ENCODE data around the gene DCBLD1.

DCBLD1 gene

DNA sequence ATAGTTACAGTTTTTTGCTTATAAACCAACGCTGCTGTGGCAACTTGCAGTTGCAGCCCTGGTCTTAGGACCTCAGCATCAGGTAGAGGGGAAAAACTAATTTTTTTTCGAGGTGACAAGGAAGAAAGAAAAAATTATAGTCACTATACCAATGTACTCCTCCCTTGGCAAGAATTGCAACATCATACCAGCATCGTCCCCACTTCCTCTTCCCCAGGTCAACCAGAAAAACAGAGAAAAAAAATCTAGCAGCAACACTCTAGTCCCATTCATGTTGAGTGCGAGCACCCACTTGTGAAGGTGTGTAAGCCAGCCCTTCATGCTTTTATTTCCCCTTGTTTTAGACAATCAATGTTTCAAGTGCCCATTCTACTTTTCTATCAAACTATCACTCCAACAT lies 13.1 kb upstream of the DCBLD1 start:
- TF ChIP-seq SPI1 (IDR thresholded peaks at IDR 0.05; ENCODE audit: low read depth, low read length) = 0 out of 2 replicates have a peak, but pooled peaks have one; percentile 17
- no peak for TF ChIP-seq POLR2AphosphoS5 (IDR thresholded peaks at IDR 0.05; ENCODE audit: low read depth, low read length)
- DNase-seq (ENCODE audit: insufficient read length, low spot score) = no peak
- no peak for FAIRE-seq

DNA sequence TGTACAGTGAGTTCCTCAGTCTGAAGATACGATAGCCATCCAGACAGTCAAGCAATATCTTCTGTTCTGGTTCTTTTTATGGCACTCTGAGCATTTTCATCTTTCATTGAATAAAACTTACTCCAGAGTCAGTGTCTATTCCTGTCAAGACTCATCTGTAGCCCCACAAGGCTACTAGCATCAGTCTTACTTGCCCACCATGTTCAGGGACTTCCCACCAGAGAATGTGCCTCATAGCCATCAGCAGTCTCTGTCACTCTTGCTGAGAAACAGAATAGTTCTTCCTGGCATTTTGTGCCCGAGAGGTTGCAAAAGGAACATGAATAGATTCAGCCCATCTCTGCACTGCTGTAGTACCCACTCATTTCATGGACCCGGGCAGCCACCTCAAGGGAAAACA lies 12.7 kb upstream of the DCBLD1 start:
- FAIRE-seq (no peak), DNase-seq (ENCODE audit: insufficient read length, low spot score) (no peak)
- TF ChIP-seq PAX5 (IDR thresholded peaks at IDR 0.05; ENCODE audit: insufficient read depth, low read length, severe bottlenecking) (no peak), POU2F2 (IDR thresholded peaks at IDR 0.05; ENCODE audit: low read depth, low read length) (no peak), POLR2A (IDR thresholded peaks at IDR 0.05; ENCODE audit: low read depth, low read length) (no peak), POLR2AphosphoS5 (IDR thresholded peaks at IDR 0.05; ENCODE audit: low read depth, low read length) (no peak), SPI1 (IDR thresholded peaks at IDR 0.05; ENCODE audit: low read depth, low read length) (no peak), TAF1 (IDR thresholded peaks at IDR 0.05; ENCODE audit: low read depth, low read length) (no peak)

DNA sequence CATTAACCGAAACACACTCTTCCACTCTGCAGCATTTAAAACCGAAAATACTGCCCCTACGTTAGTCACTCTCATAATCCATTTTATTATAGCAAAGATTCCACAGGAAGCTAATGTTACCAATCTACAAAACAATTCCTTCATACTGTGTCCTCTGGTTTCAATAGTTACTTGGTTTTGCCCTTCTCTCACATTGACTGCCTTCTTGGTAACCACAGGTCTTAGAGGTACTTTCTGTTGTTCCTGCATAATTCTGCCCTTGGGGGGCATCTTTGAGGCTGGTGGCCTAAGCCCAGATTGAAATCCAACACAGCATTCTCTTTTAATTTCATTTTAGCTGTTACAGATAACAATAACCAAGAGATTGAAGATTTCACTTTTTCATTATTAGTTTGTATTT lies 9.8 kb upstream of the DCBLD1 start:
- TF ChIP-seq POLR2A (IDR thresholded peaks at IDR 0.05; ENCODE audit: low read depth, low read length) (no peak), PAX5 (IDR thresholded peaks at IDR 0.05; ENCODE audit: insufficient read depth, low read length, severe bottlenecking) (no peak), SPI1 (IDR thresholded peaks at IDR 0.05; ENCODE audit: low read depth, low read length) (no peak), POU2F2 (IDR thresholded peaks at IDR 0.05; ENCODE audit: low read depth, low read length) (no peak), TAF1 (IDR thresholded peaks at IDR 0.05; ENCODE audit: low read depth, low read length) (no peak), POLR2AphosphoS5 (IDR thresholded peaks at IDR 0.05; ENCODE audit: low read depth, low read length) (no peak)
- FAIRE-seq (no peak), DNase-seq (ENCODE audit: insufficient read length, low spot score) (no peak)

DNA sequence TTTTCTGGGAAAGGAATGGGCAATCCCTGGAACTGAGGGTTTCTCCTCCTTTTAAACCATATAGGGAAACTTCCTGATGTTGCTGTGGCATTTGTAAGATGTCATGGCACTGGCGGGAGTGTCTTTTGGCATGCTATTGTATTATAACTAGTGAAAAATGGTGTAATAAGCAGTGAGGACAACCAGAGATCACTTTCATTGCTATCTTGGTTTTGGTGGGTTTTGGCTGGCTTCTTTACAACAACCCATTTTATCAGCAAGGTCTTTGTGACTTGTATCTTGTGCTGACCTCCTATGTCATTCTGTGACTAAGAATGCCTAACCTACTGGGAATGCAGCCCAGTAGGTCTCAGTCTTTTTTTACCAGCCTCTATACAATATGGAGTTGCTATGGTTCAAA lies 9.1 kb upstream of the DCBLD1 start:
- no peak for DNase-seq (ENCODE audit: insufficient read length, low spot score)
- FAIRE-seq = no peak
- TF ChIP-seq POLR2AphosphoS5 (IDR thresholded peaks at IDR 0.05; ENCODE audit: low read depth, low read length) = no peak
- TF ChIP-seq POLR2A (IDR thresholded peaks at IDR 0.05; ENCODE audit: low read depth, low read length) = no peak
- TF ChIP-seq POU2F2 (IDR thresholded peaks at IDR 0.05; ENCODE audit: low read depth, low read length) = no peak
- no peak for TF ChIP-seq PAX5 (IDR thresholded peaks at IDR 0.05; ENCODE audit: insufficient read depth, low read length, severe bottlenecking)
- no peak for TF ChIP-seq TAF1 (IDR thresholded peaks at IDR 0.05; ENCODE audit: low read depth, low read length)
- TF ChIP-seq SPI1 (IDR thresholded peaks at IDR 0.05; ENCODE audit: low read depth, low read length) = no peak

DNA sequence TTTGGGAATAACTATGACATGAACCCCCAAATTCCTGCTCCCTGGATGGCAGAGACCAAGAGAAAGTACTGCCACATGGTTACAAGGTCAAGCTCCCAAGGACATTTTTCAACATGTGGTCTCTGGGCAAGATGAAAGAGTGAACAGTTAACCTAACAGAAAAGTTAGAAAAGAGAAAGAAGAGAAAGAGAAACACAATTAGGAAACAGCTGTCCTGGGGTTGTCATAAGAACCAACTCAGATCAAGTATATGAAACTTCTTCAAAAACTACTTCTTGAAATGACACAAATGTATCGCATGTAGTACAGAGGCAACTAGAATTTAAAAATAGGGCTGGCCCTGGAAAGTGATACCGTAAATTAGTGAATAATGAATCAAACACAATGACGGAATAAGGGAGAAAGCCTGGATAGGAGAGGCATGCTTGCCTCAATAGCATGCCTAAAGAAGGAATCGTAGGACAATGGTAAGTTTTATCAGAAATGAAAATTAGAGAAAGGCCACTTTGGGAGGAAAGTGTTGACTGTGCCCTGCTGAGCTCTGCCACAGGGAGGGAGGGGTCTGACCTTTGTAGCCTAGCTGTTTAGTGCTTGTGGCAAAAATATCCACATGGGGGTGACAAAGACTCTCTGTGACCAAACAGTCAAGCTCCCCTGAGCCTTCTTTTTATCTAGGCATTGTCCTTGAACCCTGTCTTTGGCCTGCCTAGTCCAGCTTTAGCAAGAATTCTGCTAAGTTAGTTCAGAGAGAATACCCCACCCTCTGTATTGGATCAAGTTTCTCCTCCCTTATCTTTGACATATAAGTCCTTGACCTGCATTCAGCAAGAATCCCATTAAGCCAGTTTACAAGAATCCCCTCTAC lies 4.3 kb upstream of the DCBLD1 start:
- DNase-seq (ENCODE audit: insufficient read length, low spot score) = no peak
- peak; percentile 5 for FAIRE-seq

DNA sequence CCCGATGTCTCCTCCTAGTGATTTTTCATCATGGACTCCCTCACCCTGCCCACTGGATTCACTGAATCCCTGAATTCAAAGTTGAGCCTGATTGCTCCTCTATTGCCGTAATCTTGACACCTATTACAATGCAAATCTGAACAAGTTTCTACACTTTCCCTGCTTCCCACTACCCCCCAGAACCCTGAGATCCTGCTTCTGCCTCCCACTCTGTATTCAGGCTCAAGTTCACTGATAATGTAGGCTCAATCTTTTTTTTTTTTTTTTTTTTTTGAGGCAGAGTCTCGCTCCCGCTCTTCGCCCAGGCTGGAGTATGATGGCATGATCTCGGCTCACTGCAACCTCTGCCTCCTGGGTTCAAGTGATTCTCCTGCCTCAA lies 3.6 kb upstream of the DCBLD1 start:
- TF ChIP-seq POLR2A (IDR thresholded peaks at IDR 0.05; ENCODE audit: low read depth, low read length) = no peak
- TF ChIP-seq TAF1 (IDR thresholded peaks at IDR 0.05; ENCODE audit: low read depth, low read length) = no peak
- no peak for TF ChIP-seq PAX5 (IDR thresholded peaks at IDR 0.05; ENCODE audit: insufficient read depth, low read length, severe bottlenecking)
- TF ChIP-seq SPI1 (IDR thresholded peaks at IDR 0.05; ENCODE audit: low read depth, low read length) = no peak
- TF ChIP-seq POU2F2 (IDR thresholded peaks at IDR 0.05; ENCODE audit: low read depth, low read length) = no peak
- TF ChIP-seq POLR2AphosphoS5 (IDR thresholded peaks at IDR 0.05; ENCODE audit: low read depth, low read length) = no peak
- FAIRE-seq (no peak), DNase-seq (ENCODE audit: insufficient read length, low spot score) (no peak)

More for the DNA sequence above, 4.3 kb upstream of the DCBLD1 start:
- TF ChIP-seq PAX5 (IDR thresholded peaks at IDR 0.05; ENCODE audit: insufficient read depth, low read length, severe bottlenecking) (no peak), POLR2AphosphoS5 (IDR thresholded peaks at IDR 0.05; ENCODE audit: low read depth, low read length) (no peak), SPI1 (IDR thresholded peaks at IDR 0.05; ENCODE audit: low read depth, low read length) (no peak), TAF1 (IDR thresholded peaks at IDR 0.05; ENCODE audit: low read depth, low read length) (no peak), POU2F2 (IDR thresholded peaks at IDR 0.05; ENCODE audit: low read depth, low read length) (no peak)

DNA sequence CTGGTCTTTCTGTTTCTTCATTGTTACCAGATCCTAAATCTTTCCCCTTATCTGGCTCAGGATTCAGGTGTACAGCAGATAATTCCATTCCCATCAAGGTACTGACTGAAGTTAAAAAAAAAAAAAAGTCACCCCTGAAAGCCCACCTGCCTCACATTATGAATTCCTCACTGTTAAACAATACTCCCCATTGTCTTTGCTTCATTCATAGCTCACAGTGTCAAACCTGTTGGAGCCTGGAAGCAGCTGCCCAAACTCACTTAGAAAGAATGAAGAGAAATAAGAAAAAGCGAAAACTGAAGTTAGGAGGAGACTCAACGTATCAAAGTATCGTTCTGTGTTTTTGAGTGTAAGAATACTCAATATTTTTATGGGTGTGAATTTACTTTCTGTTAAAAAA lies 1.8 kb upstream of the DCBLD1 start:
- TF ChIP-seq TAF1 (IDR thresholded peaks at IDR 0.05; ENCODE audit: low read depth, low read length) (no peak), SPI1 (IDR thresholded peaks at IDR 0.05; ENCODE audit: low read depth, low read length) (no peak), POLR2AphosphoS5 (IDR thresholded peaks at IDR 0.05; ENCODE audit: low read depth, low read length) (no peak), POLR2A (IDR thresholded peaks at IDR 0.05; ENCODE audit: low read depth, low read length) (no peak), PAX5 (IDR thresholded peaks at IDR 0.05; ENCODE audit: insufficient read depth, low read length, severe bottlenecking) (no peak), POU2F2 (IDR thresholded peaks at IDR 0.05; ENCODE audit: low read depth, low read length) (no peak)
- FAIRE-seq (no peak), DNase-seq (ENCODE audit: insufficient read length, low spot score) (no peak)

DNA sequence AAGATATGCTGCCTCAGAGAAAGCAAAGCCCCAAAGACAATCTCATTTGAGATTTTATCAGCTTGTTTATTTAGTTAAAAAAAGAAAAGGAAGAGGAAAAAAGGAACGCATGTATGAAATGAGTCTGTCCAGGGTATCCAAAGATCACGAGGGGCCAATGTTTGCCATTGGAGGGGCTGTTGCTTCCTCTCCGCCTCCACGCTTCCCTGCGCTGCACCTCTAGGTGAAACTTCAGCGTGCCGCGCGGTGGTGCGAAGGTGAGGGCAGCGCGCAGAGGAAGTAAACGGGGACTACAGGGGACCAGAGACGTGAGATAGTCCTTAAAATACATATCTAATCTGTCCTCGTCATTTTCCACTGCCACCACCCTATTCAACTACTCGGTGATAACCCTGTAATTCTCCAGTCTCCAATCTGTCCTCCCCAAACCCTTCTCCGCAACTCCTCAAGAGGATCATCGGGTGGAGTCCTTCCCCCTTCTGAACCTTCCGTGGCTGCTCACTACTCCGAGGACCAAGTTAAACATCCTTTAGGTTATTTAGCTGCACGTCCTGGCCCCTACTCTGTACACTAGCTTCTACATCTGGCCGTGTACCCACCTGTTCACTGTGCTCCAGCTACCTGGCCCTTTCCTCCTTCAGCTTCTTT lies 1.1 kb upstream of the DCBLD1 start:
- FAIRE-seq (peak; percentile 26), DNase-seq (ENCODE audit: insufficient read length, low spot score) (no peak)
- TF ChIP-seq PAX5 (IDR thresholded peaks at IDR 0.05; ENCODE audit: insufficient read depth, low read length, severe bottlenecking) (no peak), SPI1 (IDR thresholded peaks at IDR 0.05; ENCODE audit: low read depth, low read length) (0 out of 2 replicates have a peak, but pooled peaks have one; percentile 11)

DNA sequence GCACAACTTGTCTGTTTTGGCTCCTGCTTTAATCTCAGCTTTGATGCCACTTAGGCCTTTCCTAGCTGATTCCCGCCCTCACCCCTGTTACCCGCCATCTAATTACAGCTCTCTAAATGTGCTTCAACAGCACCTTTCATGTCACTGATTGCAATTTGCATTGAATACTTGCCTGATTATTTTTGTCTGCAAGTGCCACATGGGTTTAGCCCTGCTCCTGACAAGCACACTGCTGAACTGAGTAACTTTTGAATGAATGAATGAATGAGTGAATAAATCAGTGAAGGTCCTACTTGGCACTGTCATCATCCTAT lies 591 bp upstream of the DCBLD1 start:
- TF ChIP-seq SPI1 (IDR thresholded peaks at IDR 0.05; ENCODE audit: low read depth, low read length) (no peak), TAF1 (IDR thresholded peaks at IDR 0.05; ENCODE audit: low read depth, low read length) (no peak), POLR2A (IDR thresholded peaks at IDR 0.05; ENCODE audit: low read depth, low read length) (no peak), POLR2AphosphoS5 (IDR thresholded peaks at IDR 0.05; ENCODE audit: low read depth, low read length) (no peak), POU2F2 (IDR thresholded peaks at IDR 0.05; ENCODE audit: low read depth, low read length) (no peak), PAX5 (IDR thresholded peaks at IDR 0.05; ENCODE audit: insufficient read depth, low read length, severe bottlenecking) (no peak)
- DNase-seq (ENCODE audit: insufficient read length, low spot score) (no peak), FAIRE-seq (peak; percentile 72)

Measured in GM12891 (cell line).